HepG2 (cell line): ENCODE data around the gene GPBAR1. TPM values are rescaled to one million over a fixed set of nuclear protein-coding genes. Genes with fewer than 3 reads are reported as not detected.

ENCODE experiments used
- KAT8 ChIP-seq: IDR thresholded peaks from 2 replicates; pipeline ENCODE4 v1.6.1; 2016; ENCODE audit warnings: missing genetic modification reagents, missing compliant biosample characterization
- KDM2A ChIP-seq: sonication (generic); formaldehyde crosslinking; IDR thresholded peaks from 2 replicates; pipeline ENCODE4 v1.4.0; 2020; ENCODE audit warnings: low read depth, missing genetic modification reagents, borderline replicate concordance
- LCORL ChIP-seq, 2 experiments: fragments of 450-650 bp in 1 of 2; sonication (generic) in 1 of 2; formaldehyde crosslinking in 1 of 2; IDR thresholded peaks; 2 replicates each; pipeline versions ENCODE4 v1.5.0 to v1.6.1; 2017 to 2020; ENCODE audit warnings: antibody characterized with exemption in 1 of 2, missing genetic modification reagents in 1 of 2
- PHB2 ChIP-seq: fragments of 450-650 bp; IDR thresholded peaks from 2 replicates; pipeline ENCODE4 v1.6.1; 2018; ENCODE audit not compliant: partially characterized antibody
- REPIN1 ChIP-seq: sonication (generic); formaldehyde crosslinking; IDR thresholded peaks from 2 replicates; pipeline ENCODE4 v1.8.0; 2022; ENCODE audit warnings: missing genetic modification reagents, low read depth, mild to moderate bottlenecking, borderline replicate concordance
- SAP130 ChIP-seq: IDR thresholded peaks from 2 replicates; pipeline ENCODE4 v1.6.1; 2016; ENCODE audit warnings: low read depth
- SP5 ChIP-seq: IDR thresholded peaks from 2 replicates; pipeline ENCODE4 v1.6.1; 2016; ENCODE audit warnings: low read depth, borderline replicate concordance
- ZBTB7B ChIP-seq: sonication (generic); formaldehyde crosslinking; IDR thresholded peaks from 2 replicates; pipeline ENCODE4 v1.4.0; 2020; ENCODE audit warnings: missing genetic modification reagents
- ZFP37 ChIP-seq: sonication (generic); formaldehyde crosslinking; IDR thresholded peaks from 2 replicates; pipeline ENCODE4 v1.4.0; 2020; ENCODE audit warnings: missing genetic modification reagents, borderline replicate concordance
- ZNF430 ChIP-seq: sonication (generic); formaldehyde crosslinking; IDR thresholded peaks from 2 replicates; pipeline ENCODE4 v1.9.0; 2021; ENCODE audit warnings: mild to moderate bottlenecking, missing genetic modification reagents
- ZNF652 ChIP-seq: IDR thresholded peaks from 2 replicates; pipeline ENCODE4 v1.6.1; 2016; ENCODE audit warnings: low read depth, borderline replicate concordance
- polyA plus RNA-seq, 8 experiments: library from polyadenylated mRNA; depleted of rRNA in 3 of 8; stranded (reverse) in 7 of 8; unstranded in 1 of 8; fragments of >200 nt; fragmentation: Illumina TruSeq in 4 of 8; extraction: Trizol in 4 of 8; gene quantifications; 2 replicates each; pipeline versions ENCODE4 v1.2.1 to v1.2.3, GENCODE V29; 2011 to 2016; ENCODE audit warnings: low read depth in 4 of 8, missing spikeins in 1 of 8, mixed read lengths in 1 of 8; ENCODE audit not compliant: insufficient read depth in 1 of 8
- total RNA-seq, 5 experiments: library from RNA; depleted of rRNA; stranded (reverse); fragments of >200 nt; fragmentation: Illumina TruSeq; extraction: Trizol; gene quantifications; 2 replicates each; pipeline ENCODE4 v1.2.3, GENCODE V29; 2016; ENCODE audit warnings: low read depth in 1 of 5
- TF ChIP-seq, protein P1 (sequence below): sonication (generic); formaldehyde crosslinking; conservative IDR thresholded peaks from 2 replicates; pipeline ENCODE4 v1.8.0; 2022; ENCODE audit warnings: mild to moderate bottlenecking, moderate library complexity, missing genetic modification reagents
- TF ChIP-seq, protein P2 (sequence below): sonication (generic); formaldehyde crosslinking; IDR thresholded peaks from 2 replicates; pipeline ENCODE4 v1.8.1; 2022; ENCODE audit warnings: mild to moderate bottlenecking, missing genetic modification reagents
- TF ChIP-seq, protein P3 (sequence below): sonication (generic); formaldehyde crosslinking; IDR thresholded peaks from 2 replicates; pipeline ENCODE4 v1.5.0; 2020; ENCODE audit warnings: missing genetic modification reagents, mild to moderate bottlenecking, borderline replicate concordance
- TF ChIP-seq, protein P4 (sequence below): sonication (generic); formaldehyde crosslinking; IDR thresholded peaks from 2 replicates; pipeline ENCODE4 v1.5.1; 2020; ENCODE audit warnings: missing genetic modification reagents, mild to moderate bottlenecking, borderline replicate concordance
- TF ChIP-seq, protein P5 (sequence below): sonication (generic); formaldehyde crosslinking; IDR thresholded peaks from 2 replicates; pipeline ENCODE4 v1.5.0; 2020; ENCODE audit warnings: mild to moderate bottlenecking, missing genetic modification reagents
- TF ChIP-seq, protein P6 (sequence below): sonication (generic); formaldehyde crosslinking; IDR thresholded peaks from 2 replicates; pipeline ENCODE4 v1.4.0; 2020; ENCODE audit warnings: missing genetic modification reagents

GPBAR1 gene
- total and polyA plus RNA-seq, 2 of the 13 experiments (the other 11 are each of a cell fraction or from before 2014, with no cell fraction given), result 0.05 to 0.09 TPM

DNA sequence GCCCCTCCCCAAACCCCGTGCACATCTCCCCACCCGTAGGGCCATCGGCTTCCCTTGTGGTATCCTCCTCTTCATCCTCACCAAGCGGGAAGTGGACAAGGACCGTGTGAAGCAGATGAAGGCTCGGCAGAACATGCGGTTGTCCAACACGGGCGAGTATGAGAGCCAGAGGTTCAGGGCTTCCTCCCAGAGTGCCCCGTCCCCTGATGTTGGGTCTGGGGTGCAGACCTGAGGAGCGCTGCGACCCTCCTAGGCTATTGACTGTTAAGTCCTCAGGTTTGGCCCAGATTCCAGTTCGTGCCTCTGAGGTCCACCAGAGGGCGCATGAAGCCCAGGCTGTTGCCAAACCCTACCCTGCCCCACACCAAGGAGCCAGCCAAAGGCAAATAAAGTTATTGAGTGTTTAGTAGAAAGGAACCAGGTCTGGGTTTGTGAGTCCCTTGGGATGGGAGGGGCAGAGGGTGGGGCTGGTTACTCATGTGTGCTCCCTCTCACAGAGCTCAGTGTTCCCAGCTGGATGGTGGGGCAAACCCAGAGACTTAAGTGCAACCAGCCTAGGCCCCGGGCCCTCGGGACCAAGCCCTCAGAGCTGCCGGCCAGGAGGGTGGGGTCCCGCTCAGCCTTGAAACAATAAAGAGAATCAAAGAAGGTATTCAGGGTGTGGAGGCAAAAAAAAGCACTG lies 11.9 kb downstream of the GPBAR1 start (continued):
- TF ChIP-seq, protein P1, sequence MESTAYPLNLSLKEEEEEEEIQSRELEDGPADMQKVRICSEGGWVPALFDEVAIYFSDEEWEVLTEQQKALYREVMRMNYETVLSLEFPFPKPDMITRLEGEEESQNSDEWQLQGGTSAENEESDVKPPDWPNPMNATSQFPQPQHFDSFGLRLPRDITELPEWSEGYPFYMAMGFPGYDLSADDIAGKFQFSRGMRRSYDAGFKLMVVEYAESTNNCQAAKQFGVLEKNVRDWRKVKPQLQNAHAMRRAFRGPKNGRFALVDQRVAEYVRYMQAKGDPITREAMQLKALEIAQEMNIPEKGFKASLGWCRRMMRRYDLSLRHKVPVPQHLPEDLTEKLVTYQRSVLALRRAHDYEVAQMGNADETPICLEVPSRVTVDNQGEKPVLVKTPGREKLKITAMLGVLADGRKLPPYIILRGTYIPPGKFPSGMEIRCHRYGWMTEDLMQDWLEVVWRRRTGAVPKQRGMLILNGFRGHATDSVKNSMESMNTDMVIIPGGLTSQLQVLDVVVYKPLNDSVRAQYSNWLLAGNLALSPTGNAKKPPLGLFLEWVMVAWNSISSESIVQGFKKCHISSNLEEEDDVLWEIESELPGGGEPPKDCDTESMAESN (CRISPR knock-in tag), result 0 out of 2 replicates have a peak, but pooled peaks have one; percentile 47
- TF ChIP-seq, protein P2, sequence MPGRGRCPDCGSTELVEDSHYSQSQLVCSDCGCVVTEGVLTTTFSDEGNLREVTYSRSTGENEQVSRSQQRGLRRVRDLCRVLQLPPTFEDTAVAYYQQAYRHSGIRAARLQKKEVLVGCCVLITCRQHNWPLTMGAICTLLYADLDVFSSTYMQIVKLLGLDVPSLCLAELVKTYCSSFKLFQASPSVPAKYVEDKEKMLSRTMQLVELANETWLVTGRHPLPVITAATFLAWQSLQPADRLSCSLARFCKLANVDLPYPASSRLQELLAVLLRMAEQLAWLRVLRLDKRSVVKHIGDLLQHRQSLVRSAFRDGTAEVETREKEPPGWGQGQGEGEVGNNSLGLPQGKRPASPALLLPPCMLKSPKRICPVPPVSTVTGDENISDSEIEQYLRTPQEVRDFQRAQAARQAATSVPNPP (CRISPR knock-in tag), result no peak
- TF ChIP-seq LCORL (IDR thresholded peaks at IDR 0.05) (no peak), LCORL (CRISPR knock-in tag; IDR thresholded peaks at IDR 0.05) (peak; percentile 73; the same call in 1 of the 2 replicates), KDM2A (CRISPR knock-in tag) (peak; percentile 82; the same call in 1 of the 2 replicates), ZNF430 (CRISPR knock-in tag) (no peak), ZBTB7B (peak; percentile 44; the same call in 1 of the 2 replicates), SAP130 (CRISPR knock-in tag) (peak; percentile 66), ZNF652 (no peak), REPIN1 (CRISPR knock-in tag) (no peak), KAT8 (CRISPR knock-in tag) (peak; percentile 54; the same call in 1 of the 2 replicates), SP5 (CRISPR knock-in tag) (peak; percentile 24; the same call in 1 of the 2 replicates), PHB2 (no peak), ZFP37 (CRISPR knock-in tag) (no peak)
- TF ChIP-seq, protein P3, sequence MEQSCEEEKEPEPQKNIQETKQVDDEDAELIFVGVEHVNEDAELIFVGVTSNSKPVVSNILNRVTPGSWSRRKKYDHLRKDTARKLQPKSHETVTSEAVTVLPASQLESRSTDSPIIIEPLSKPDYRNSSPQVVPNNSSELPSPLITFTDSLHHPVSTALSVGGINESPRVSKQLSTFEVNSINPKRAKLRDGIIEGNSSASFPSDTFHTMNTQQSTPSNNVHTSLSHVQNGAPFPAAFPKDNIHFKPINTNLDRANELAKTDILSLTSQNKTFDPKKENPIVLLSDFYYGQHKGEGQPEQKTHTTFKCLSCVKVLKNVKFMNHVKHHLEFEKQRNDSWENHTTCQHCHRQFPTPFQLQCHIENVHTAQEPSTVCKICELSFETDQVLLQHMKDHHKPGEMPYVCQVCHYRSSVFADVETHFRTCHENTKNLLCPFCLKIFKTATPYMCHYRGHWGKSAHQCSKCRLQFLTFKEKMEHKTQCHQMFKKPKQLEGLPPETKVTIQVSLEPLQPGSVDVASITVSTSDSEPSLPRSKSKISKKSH (CRISPR knock-in tag), result peak; percentile 79
- TF ChIP-seq, protein P4, sequence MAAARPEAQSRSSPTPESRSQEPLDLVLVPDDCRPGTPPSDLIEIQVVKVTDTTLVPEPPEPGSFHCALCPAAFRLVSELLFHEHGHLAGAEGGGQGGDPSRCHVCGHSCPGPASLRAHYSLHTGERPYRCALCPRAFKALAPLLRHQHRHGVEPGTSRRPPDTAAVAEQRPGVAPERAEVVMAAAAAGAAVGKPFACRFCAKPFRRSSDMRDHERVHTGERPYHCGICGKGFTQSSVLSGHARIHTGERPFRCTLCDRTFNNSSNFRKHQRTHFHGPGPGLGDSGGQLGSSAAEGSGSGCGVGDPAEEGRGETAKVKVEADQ (CRISPR knock-in tag), result peak; percentile 68; the same call in 1 of the 2 replicates
- TF ChIP-seq, protein P5, sequence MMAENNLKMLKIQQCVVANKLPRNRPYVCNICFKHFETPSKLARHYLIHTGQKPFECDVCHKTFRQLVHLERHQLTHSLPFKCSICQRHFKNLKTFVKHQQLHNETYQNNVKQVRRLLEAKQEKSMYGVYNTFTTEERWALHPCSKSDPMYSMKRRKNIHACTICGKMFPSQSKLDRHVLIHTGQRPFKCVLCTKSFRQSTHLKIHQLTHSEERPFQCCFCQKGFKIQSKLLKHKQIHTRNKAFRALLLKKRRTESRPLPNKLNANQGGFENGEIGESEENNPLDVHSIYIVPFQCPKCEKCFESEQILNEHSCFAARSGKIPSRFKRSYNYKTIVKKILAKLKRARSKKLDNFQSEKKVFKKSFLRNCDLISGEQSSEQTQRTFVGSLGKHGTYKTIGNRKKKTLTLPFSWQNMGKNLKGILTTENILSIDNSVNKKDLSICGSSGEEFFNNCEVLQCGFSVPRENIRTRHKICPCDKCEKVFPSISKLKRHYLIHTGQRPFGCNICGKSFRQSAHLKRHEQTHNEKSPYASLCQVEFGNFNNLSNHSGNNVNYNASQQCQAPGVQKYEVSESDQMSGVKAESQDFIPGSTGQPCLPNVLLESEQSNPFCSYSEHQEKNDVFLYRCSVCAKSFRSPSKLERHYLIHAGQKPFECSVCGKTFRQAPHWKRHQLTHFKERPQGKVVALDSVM, result peak; percentile 52
- TF ChIP-seq, protein P6, sequence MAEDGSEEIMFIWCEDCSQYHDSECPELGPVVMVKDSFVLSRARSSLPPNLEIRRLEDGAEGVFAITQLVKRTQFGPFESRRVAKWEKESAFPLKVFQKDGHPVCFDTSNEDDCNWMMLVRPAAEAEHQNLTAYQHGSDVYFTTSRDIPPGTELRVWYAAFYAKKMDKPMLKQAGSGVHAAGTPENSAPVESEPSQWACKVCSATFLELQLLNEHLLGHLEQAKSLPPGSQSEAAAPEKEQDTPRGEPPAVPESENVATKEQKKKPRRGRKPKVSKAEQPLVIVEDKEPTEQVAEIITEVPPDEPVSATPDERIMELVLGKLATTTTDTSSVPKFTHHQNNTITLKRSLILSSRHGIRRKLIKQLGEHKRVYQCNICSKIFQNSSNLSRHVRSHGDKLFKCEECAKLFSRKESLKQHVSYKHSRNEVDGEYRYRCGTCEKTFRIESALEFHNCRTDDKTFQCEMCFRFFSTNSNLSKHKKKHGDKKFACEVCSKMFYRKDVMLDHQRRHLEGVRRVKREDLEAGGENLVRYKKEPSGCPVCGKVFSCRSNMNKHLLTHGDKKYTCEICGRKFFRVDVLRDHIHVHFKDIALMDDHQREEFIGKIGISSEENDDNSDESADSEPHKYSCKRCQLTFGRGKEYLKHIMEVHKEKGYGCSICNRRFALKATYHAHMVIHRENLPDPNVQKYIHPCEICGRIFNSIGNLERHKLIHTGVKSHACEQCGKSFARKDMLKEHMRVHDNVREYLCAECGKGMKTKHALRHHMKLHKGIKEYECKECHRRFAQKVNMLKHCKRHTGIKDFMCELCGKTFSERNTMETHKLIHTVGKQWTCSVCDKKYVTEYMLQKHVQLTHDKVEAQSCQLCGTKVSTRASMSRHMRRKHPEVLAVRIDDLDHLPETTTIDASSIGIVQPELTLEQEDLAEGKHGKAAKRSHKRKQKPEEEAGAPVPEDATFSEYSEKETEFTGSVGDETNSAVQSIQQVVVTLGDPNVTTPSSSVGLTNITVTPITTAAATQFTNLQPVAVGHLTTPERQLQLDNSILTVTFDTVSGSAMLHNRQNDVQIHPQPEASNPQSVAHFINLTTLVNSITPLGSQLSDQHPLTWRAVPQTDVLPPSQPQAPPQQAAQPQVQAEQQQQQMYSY (CRISPR knock-in tag), result no peak
